PC-9 (cell line): ENCODE results near the gene F12. TPM values are rescaled to one million over a fixed set of nuclear protein-coding genes. Genes with fewer than 3 reads are reported as not detected.

Source experiments
- BruUV-seq: library from RNA; stranded (reverse); fragments of 400-500 nt; replicated peaks from 2 replicates; lab custom pipeline; 2021; lab: Mats Ljungman, UMichigan
- CTCF ChIA-PET: fragments of 300-600 bp; sonication (Branson Sonifier 250); formaldehyde crosslinking; loops from one replicate; lab custom pipeline; 2022; ENCODE audit warnings: antibody characterized with exemption; lab: Charles Lee
- POLR2A ChIA-PET: fragments of 300-600 bp; sonication (Branson Sonifier 250); formaldehyde crosslinking; loops from one replicate; lab custom pipeline; 2022; ENCODE audit warnings: antibody characterized with exemption; ENCODE audit not compliant: unreplicated experiment; lab: Charles Lee
- DNase-seq, 2 experiments: peaks; one replicate each; pipeline versions ENCODE4 v3.0.0 to v3.0.0-alpha.2; 2015 to 2022; ENCODE audit warnings: mixed read lengths in 1 of 2
- H2AFZ ChIP-seq: fragments of 200-600 bp; sonication (generic); 2 replicates; pipeline ENCODE4 v1.8.1; 2017; ENCODE audit warnings: antibody characterized with exemption
- H3F3A ChIP-seq: fragments of 200-600 bp; sonication (generic); 2 replicates; pipeline ENCODE4 v1.8.1; 2017; ENCODE audit warnings: antibody characterized with exemption, mild to moderate bottlenecking, low read depth; ENCODE audit not compliant: insufficient read depth
- H3K27ac ChIP-seq: fragments of 200-600 bp; sonication (generic); 2 replicates; pipeline ENCODE4 v1.6.1; 2016; ENCODE audit warnings: mixed run types
- H3K27me3 ChIP-seq: fragments of 200-600 bp; sonication (generic); 2 replicates; pipeline ENCODE4 v1.6.1; 2016; ENCODE audit warnings: low read depth, mixed run types; ENCODE audit not compliant: insufficient read depth
- H3K36me3 ChIP-seq: fragments of 200-600 bp; sonication (generic); 2 replicates; pipeline ENCODE4 v1.6.1; 2016; ENCODE audit warnings: low read depth, mixed run types
- H3K4me1 ChIP-seq: fragments of 200-600 bp; sonication (generic); replicated peaks from 2 replicates; pipeline ENCODE4 v1.6.1; 2016; ENCODE audit warnings: mixed run types; ENCODE audit not compliant: insufficient read depth
- H3K4me2 ChIP-seq: fragments of 200-600 bp; sonication (generic); 2 replicates; pipeline ENCODE4 v1.6.1; 2017; ENCODE audit warnings: mixed run types
- H3K4me3 ChIP-seq: fragments of 200-600 bp; sonication (generic); 2 replicates; pipeline ENCODE4 v1.6.1; 2016; ENCODE audit warnings: mixed run types
- H3K79me2 ChIP-seq: fragments of 200-600 bp; sonication (generic); 2 replicates; pipeline ENCODE4 v1.6.1; 2017; ENCODE audit warnings: low read depth, mixed run types
- H3K9me2 ChIP-seq: fragments of 200-600 bp; sonication (generic); 2 replicates; pipeline ENCODE4 v1.8.1; 2017; ENCODE audit warnings: mild to moderate bottlenecking; ENCODE audit not compliant: insufficient read depth
- H3K9me3 ChIP-seq: fragments of 200-600 bp; sonication (generic); 2 replicates; pipeline ENCODE4 v1.8.1; 2016; ENCODE audit warnings: low read depth; ENCODE audit not compliant: insufficient read depth
- H4K20me1 ChIP-seq: fragments of 200-600 bp; sonication (generic); 2 replicates; pipeline ENCODE4 v1.8.1; 2017; ENCODE audit not compliant: insufficient read depth
- EZH2 ChIP-seq: fragments of 200-600 bp; sonication (generic); IDR thresholded peaks from 2 replicates; pipeline ENCODE4 v1.8.0; 2017; ENCODE audit warnings: antibody characterized with exemption, low read depth
- intact Hi-C: fragments of 100-400 bp; cut with micrococcal nuclease; formaldehyde crosslinking; loops from one replicate; pipeline ENCODE4 v1.10.0; 2022; ENCODE audit not compliant: unreplicated experiment
- total RNA-seq: library from RNA; stranded (reverse); gene quantifications from 2 replicates; pipeline ENCODE4 v1.2.3, GENCODE V29; 2021
- TF ChIP-seq, protein P1 (sequence below): fragments of 200-600 bp; sonication (generic); conservative IDR thresholded peaks from 2 replicates; pipeline ENCODE4 v1.6.1; 2017; ENCODE audit warnings: mixed run types, antibody characterized with exemption, mild to moderate bottlenecking, moderate library complexity

F12 gene
- total RNA-seq, 1 experiment from 2014 or later: 14.5 TPM

- H3K36me3 ChIP-seq: no peaks in the 10 kb centered on the region
- H3F3A ChIP-seq: peaks cover 44% of the 10 kb centered on the region
- CTCF ChIA-PET: interaction anchor here (0.6 kb wide), 2 partner anchors 20 to 127 kb away, joined by 3 to 4 read pairs; partner anchors contain the start of gene GRK6
- H3K27me3 ChIP-seq: no peaks in the 10 kb centered on the region
- peaks cover 22% of the 10 kb centered on the region for H4K20me1 ChIP-seq
- no peaks in the 10 kb centered on the region for H3K9me2 ChIP-seq
- H3K79me2 ChIP-seq: peaks cover 39% of the 10 kb centered on the region
- peak in 1 of 2 experiments; percentile 73 for DNase-seq
- TF ChIP-seq EZH2: no peak
- TF ChIP-seq, protein P1, sequence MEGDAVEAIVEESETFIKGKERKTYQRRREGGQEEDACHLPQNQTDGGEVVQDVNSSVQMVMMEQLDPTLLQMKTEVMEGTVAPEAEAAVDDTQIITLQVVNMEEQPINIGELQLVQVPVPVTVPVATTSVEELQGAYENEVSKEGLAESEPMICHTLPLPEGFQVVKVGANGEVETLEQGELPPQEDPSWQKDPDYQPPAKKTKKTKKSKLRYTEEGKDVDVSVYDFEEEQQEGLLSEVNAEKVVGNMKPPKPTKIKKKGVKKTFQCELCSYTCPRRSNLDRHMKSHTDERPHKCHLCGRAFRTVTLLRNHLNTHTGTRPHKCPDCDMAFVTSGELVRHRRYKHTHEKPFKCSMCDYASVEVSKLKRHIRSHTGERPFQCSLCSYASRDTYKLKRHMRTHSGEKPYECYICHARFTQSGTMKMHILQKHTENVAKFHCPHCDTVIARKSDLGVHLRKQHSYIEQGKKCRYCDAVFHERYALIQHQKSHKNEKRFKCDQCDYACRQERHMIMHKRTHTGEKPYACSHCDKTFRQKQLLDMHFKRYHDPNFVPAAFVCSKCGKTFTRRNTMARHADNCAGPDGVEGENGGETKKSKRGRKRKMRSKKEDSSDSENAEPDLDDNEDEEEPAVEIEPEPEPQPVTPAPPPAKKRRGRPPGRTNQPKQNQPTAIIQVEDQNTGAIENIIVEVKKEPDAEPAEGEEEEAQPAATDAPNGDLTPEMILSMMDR: no peak
- POLR2A ChIA-PET: interaction anchor here (0.5 to 1.6 kb wide), 4 partner anchors 20 to 326 kb away, joined by 4 to 31 read pairs (median 9); partner anchors contain the start of gene GRK6
- peak within 1 kb of the TSS; percentile 90 for H3K4me2 ChIP-seq
- H3K4me3 ChIP-seq: peak within 1 kb of the TSS; percentile 68
- no TSS peak for BruUV-seq
- 0 out of 2 replicates have a peak within 1 kb of the TSS, but pooled peaks have one; percentile 49 for H2AFZ ChIP-seq
- H3K27ac ChIP-seq: peak within 1 kb of the TSS; percentile 78
- intact Hi-C loops: no loop called here
- no peaks in the 10 kb centered on the region for H3K9me3 ChIP-seq
- H3K4me1 ChIP-seq: peaks cover 18% of the 10 kb centered on the region
These were observed 37.1 kb upstream of the F12 start, which contains the start of gene PRR7 for GRCh38 chr5:177446200-177447065. Gene PRR7 (plus strand): TSS chr5:177446814. CDS start chr5:177455068, 8,254 bp downstream.

DNA sequence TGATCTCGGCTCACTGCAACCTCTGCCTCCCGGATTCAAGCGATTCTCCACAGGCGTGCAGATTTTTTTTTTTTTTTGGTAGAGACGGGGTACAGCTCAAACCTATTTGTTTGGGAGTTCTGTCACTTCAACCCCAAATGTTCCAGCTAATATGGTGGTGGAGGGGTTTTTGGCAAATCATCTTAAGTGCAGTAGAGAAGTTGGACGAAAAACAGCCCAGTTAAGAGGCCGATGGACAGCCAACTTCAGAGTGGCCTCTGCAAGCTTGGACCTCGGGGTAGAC lies 36.5 kb upstream of the F12 start:
- TF ChIP-seq, protein P1: no peak
- no peak for TF ChIP-seq EZH2
- no peaks in the 10 kb centered on the region for H3K9me3 ChIP-seq
- H3K9me2 ChIP-seq: no peaks in the 10 kb centered on the region
- no peak for DNase-seq
- H3K27ac ChIP-seq: no peak overlapping the region
- no peaks in the 10 kb centered on the region; the same call in 1 of the 2 replicates for H3K36me3 ChIP-seq
- BruUV-seq: no TSS peak
- ChIA-PET CTCF (interaction anchor here (0.6 to 0.7 kb wide), 3 partner anchors 20 to 145 kb away, joined by 3 to 4 read pairs (median 3); partner anchors contain the start of gene GRK6), POLR2A (interaction anchor here (0.5 to 0.6 kb wide), 3 partner anchors 20 to 325 kb away, joined by 4 to 11 read pairs (median 7); partner anchors contain the start of gene GRK6)
- H3K79me2 ChIP-seq: peaks cover 39% of the 10 kb centered on the region
- no peaks in the 10 kb centered on the region for H3K27me3 ChIP-seq
- peaks cover 44% of the 10 kb centered on the region for H3F3A ChIP-seq
- H3K4me1 ChIP-seq: peaks cover 18% of the 10 kb centered on the region
- peaks cover 22% of the 10 kb centered on the region for H4K20me1 ChIP-seq
- peak overlapping the region; percentile 67; the same call in 1 of the 2 replicates for H3K4me3 ChIP-seq
- peak overlapping the region; percentile 90 for H3K4me2 ChIP-seq
- no peak overlapping the region for H2AFZ ChIP-seq
- intact Hi-C loops: no loop called here

DNA sequence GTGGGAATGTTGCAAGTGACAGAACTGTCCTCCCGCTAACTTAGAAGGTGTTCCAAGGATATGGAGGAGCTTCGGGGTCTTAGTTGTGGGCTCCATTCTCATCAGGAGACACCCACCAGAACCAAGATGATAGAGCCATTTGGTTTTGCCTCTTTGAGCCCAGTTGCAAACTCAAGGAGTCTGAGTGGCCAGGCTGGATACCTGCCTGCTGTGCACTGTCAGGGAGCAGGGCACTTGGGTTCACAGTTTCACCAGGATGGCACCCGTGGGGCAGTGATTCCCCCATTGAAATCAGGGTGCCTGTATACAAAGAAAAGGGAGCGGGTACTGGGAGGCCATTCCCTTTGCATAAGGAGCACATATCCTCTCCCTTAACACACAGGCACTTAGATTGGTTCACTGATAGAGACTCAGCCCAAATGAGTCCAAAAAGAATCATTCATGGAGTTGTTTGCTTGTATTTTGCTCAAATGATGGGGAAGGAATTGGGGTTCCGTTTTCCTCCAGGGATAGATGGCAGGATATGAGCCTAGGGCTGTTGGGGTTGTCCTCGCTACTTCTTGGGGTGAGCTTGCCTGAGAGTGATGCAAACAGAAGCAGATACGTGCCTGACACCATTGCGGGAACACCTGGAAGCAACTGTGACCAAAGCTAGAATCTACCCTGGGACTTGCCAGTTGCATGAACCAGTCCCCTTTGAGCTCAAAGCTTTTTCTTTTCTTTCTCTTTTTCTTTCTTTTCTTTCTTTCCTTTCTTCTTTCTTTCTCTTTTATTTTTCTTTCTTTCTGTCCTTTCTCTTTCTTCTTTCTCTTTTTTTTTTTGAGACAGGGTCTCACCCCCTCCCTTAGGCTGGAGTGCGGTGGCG lies 35.9 kb upstream of the F12 start:
- no peaks in the 10 kb centered on the region; the same call in 1 of the 2 replicates for H3K36me3 ChIP-seq
- H3F3A ChIP-seq: peaks cover 49% of the 10 kb centered on the region
- peak overlapping the region; percentile 90; the same call in 1 of the 2 replicates for H3K4me2 ChIP-seq
- no peak for DNase-seq
- no peaks in the 10 kb centered on the region for H3K9me3 ChIP-seq
- ChIA-PET POLR2A (interaction anchor here (0.5 to 0.7 kb wide), 3 partner anchors 19 to 325 kb away, joined by 4 to 11 read pairs (median 10); partner anchors contain the start of gene GRK6), CTCF (interaction anchor here (0.6 to 0.7 kb wide), 3 partner anchors 31 to 144 kb away, joined by 3 read pairs; no protein-coding TSS in a partner anchor)
- H3K79me2 ChIP-seq: peaks cover 37% of the 10 kb centered on the region
- H3K9me2 ChIP-seq: no peaks in the 10 kb centered on the region
- peaks cover 18% of the 10 kb centered on the region for H3K4me1 ChIP-seq
- H4K20me1 ChIP-seq: peaks cover 22% of the 10 kb centered on the region
- BruUV-seq: TSS peak; percentile 26
- no peak for TF ChIP-seq EZH2
- TF ChIP-seq, protein P1: no peak
- H2AFZ ChIP-seq: no peak overlapping the region
- no peak overlapping the region for H3K27ac ChIP-seq
- H3K27me3 ChIP-seq: no peaks in the 10 kb centered on the region
- intact Hi-C loops: no loop called here
- H3K4me3 ChIP-seq: peak overlapping the region; percentile 67; the same call in 1 of the 2 replicates
